GDM1 (cell line): ENCODE measurements around the gene PMAIP1.

Source experiments
- DNase-seq: peaks from one replicate; lab custom pipeline; 2025; lab: John Stamatoyannopoulos, UW

PMAIP1 gene

GRCh38 chr18:59912007-59912550 is 12.3 kb downstream of the PMAIP1 start:
- DNase-seq: no peak

GRCh38 chr18:59915606-59916005 is 15.8 kb downstream of the PMAIP1 start:
- no peak for DNase-seq

- DNase-seq: no peak
Measured at GRCh38 chr18:59916746-59917145, 16.9 kb downstream of the PMAIP1 start.

- peak; percentile 66 for DNase-seq
Measured at GRCh38 chr18:59917422-59917821, 17.6 kb downstream of the PMAIP1 start.

GRCh38 chr18:59918320-59918755 is 18.5 kb downstream of the PMAIP1 start:
- peak; percentile 64 for DNase-seq

GRCh38 chr18:59918997-59919396 is 19.2 kb downstream of the PMAIP1 start:
- DNase-seq: no peak

- peak; percentile 74 for DNase-seq
Measured at GRCh38 chr18:59921384-59921891, 21.6 kb downstream of the PMAIP1 start.

GRCh38 chr18:59923539-59924196 is 23.9 kb downstream of the PMAIP1 start:
- no peak for DNase-seq

GRCh38 chr18:59926131-59926530 is 26.3 kb downstream of the PMAIP1 start:
- DNase-seq: no peak

GRCh38 chr18:59927246-59927825 is 27.5 kb downstream of the PMAIP1 start:
- DNase-seq: no peak

- no peak for DNase-seq
Measured at GRCh38 chr18:59928201-59928600, 28.4 kb downstream of the PMAIP1 start.

- DNase-seq: peak; percentile 51
Measured at GRCh38 chr18:59929621-59930295, 30.0 kb downstream of the PMAIP1 start.

GRCh38 chr18:59932401-59932800 is 32.6 kb downstream of the PMAIP1 start:
- DNase-seq: no peak

- no peak for DNase-seq
Measured at GRCh38 chr18:59938676-59939075, 38.9 kb downstream of the PMAIP1 start.

- DNase-seq: no peak
Measured at GRCh38 chr18:59939127-59939526, 39.3 kb downstream of the PMAIP1 start.

- DNase-seq: no peak
Measured at GRCh38 chr18:59940068-59940467, 40.3 kb downstream of the PMAIP1 start.

- DNase-seq: no peak
Measured at GRCh38 chr18:59941331-59941730, 41.5 kb downstream of the PMAIP1 start.

GRCh38 chr18:59942601-59943000 is 42.8 kb downstream of the PMAIP1 start:
- DNase-seq: no peak

- DNase-seq: no peak
Measured at GRCh38 chr18:59945544-59945943, 45.7 kb downstream of the PMAIP1 start.

- DNase-seq: no peak
Measured at GRCh38 chr18:59950215-59950944, 50.6 kb downstream of the PMAIP1 start.

- no peak for DNase-seq
Measured at GRCh38 chr18:59951591-59951990, 51.8 kb downstream of the PMAIP1 start.
